Stimulated activated CD8-positive, alpha-beta memory T cell treated with anti-CD3 and anti-CD28 coated beads, Interleukin-4, amount 100 ng/mL, for 1 hour (primary cell): ENCODE data around the gene CCDC146.

Source experiments
- DNase-seq, 2 donors: peaks; one replicate each; pipeline ENCODE4 v3.0.0-alpha.2; 2020; ENCODE audit warnings: low read depth in 2 of 2, low spot score in 1 of 2

Gene CCDC146

GRCh38 chr7:77282897-77283296, 160.5 kb downstream of the CCDC146 start:
- no peak for DNase-seq

GRCh38 chr7:77284005-77284404, 161.6 kb downstream of the CCDC146 start:
- DNase-seq = no peak

- DNase-seq = no peak
Observed at GRCh38 chr7:77284616-77285015, 162.2 kb downstream of the CCDC146 start.

- no peak for DNase-seq
Observed at GRCh38 chr7:77288676-77289320, 166.4 kb downstream of the CCDC146 start.

- no peak for DNase-seq
Observed at GRCh38 chr7:77289387-77289786, 167.0 kb downstream of the CCDC146 start.

- DNase-seq = no peak
Observed at GRCh38 chr7:77290425-77290824, 168.0 kb downstream of the CCDC146 start.

- no peak for DNase-seq
Observed at GRCh38 chr7:77293046-77293445, 170.6 kb downstream of the CCDC146 start.

- no peak for DNase-seq
Observed at GRCh38 chr7:77295549-77295948, 173.1 kb downstream of the CCDC146 start.

GRCh38 chr7:77306231-77307067, 184.0 kb downstream of the CCDC146 start:
- no peak for DNase-seq

GRCh38 chr7:77308792-77309191, 186.4 kb downstream of the CCDC146 start:
- no peak for DNase-seq

GRCh38 chr7:77309714-77310220, 187.4 kb downstream of the CCDC146 start:
- no peak for DNase-seq

- DNase-seq = no peak
Observed at GRCh38 chr7:77310982-77311381, 188.6 kb downstream of the CCDC146 start.

GRCh38 chr7:77313085-77313484, 190.7 kb downstream of the CCDC146 start:
- DNase-seq = no peak

- DNase-seq = no peak
Observed at GRCh38 chr7:77313876-77314480, 191.6 kb downstream of the CCDC146 start.

- no peak for DNase-seq
Observed at GRCh38 chr7:77315182-77315591, 192.8 kb downstream of the CCDC146 start.

- no peak for DNase-seq
Observed at GRCh38 chr7:77316219-77316978, 194.0 kb downstream of the CCDC146 start.

- DNase-seq = no peak
Observed at GRCh38 chr7:77318019-77318418, 195.6 kb downstream of the CCDC146 start.

GRCh38 chr7:77320137-77320536, 197.7 kb downstream of the CCDC146 start:
- no peak for DNase-seq

GRCh38 chr7:77320714-77321113, 198.3 kb downstream of the CCDC146 start:
- no peak for DNase-seq

GRCh38 chr7:77321300-77321699, 198.9 kb downstream of the CCDC146 start:
- no peak for DNase-seq

- DNase-seq = no peak
Observed at GRCh38 chr7:77326131-77326530, 203.7 kb downstream of the CCDC146 start.
